Breast epithelium (tissue), 3 donors: Measurements from ENCODE around the gene PEAK1.

Experiments
- POLR2A ChIP-seq: fragments of 450-650 bp; IDR thresholded peaks from one replicate; pipeline ENCODE4 v1.6.1; 2016; ENCODE audit warnings: antibody characterized with exemption, mild to moderate bottlenecking, moderate library complexity
- POLR2AphosphoS5 ChIP-seq, 3 donors: sonication (generic); formaldehyde crosslinking; IDR thresholded peaks; one replicate each; pipeline ENCODE4 v1.6.1; 2017; ENCODE audit warnings: antibody characterized with exemption in 3 of 3
- TF ChIP-seq, protein P1 (sequence below), 3 donors: fragments of 450-650 bp; IDR thresholded peaks; one replicate each; pipeline ENCODE4 v1.5.1; 2016 to 2017; ENCODE audit warnings: antibody characterized with exemption in 3 of 3, mild to moderate bottlenecking in 3 of 3, moderate library complexity in 3 of 3

DNA sequence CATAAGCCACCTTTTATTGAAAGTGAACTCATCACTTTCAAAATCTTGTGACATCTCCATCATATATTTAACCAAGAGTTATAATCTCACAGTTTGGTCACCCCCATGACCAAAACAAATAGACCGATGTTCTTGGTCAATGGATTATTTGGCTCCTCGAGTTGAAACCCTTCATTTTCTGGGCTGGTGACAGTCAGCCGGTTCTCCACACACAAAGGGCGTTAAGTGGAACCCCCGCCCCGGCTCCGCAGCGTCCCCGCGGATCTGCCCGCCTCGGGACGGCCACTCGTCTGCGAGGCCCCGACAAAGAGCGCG lies 349.8 kb downstream of the PEAK1 start:
- TF ChIP-seq, protein P1, sequence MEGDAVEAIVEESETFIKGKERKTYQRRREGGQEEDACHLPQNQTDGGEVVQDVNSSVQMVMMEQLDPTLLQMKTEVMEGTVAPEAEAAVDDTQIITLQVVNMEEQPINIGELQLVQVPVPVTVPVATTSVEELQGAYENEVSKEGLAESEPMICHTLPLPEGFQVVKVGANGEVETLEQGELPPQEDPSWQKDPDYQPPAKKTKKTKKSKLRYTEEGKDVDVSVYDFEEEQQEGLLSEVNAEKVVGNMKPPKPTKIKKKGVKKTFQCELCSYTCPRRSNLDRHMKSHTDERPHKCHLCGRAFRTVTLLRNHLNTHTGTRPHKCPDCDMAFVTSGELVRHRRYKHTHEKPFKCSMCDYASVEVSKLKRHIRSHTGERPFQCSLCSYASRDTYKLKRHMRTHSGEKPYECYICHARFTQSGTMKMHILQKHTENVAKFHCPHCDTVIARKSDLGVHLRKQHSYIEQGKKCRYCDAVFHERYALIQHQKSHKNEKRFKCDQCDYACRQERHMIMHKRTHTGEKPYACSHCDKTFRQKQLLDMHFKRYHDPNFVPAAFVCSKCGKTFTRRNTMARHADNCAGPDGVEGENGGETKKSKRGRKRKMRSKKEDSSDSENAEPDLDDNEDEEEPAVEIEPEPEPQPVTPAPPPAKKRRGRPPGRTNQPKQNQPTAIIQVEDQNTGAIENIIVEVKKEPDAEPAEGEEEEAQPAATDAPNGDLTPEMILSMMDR (IDR thresholded peaks at IDR 0.05): no peak
- TF ChIP-seq POLR2AphosphoS5 (IDR thresholded peaks at IDR 0.05): no peak
- no peak for TF ChIP-seq POLR2A
